ENCODE results near the gene TWSG1.

The TWSG1 gene

GRCh38 chr18:9334329-9334972 lies at the start of gene TWSG1:
Gene TWSG1, plus strand, starts transcription at chr18:9334773. Its CDS starts 2,457 bp downstream, at chr18:9337230.
- in situ Hi-C loops (cut with HindIII; ENCODE audit: low pct_unique_long_range_greater_than_20kb, low sequenced_read_pairs): no loop called here
- peak; percentile 72 to 93 for DNase-seq (ENCODE audit: low read depth in 1 of 2, low spot score in 1 of 2)
- TF ChIP-seq JUND (IDR thresholded peaks at IDR 0.05; ENCODE audit: low read depth): no peak

DNA sequence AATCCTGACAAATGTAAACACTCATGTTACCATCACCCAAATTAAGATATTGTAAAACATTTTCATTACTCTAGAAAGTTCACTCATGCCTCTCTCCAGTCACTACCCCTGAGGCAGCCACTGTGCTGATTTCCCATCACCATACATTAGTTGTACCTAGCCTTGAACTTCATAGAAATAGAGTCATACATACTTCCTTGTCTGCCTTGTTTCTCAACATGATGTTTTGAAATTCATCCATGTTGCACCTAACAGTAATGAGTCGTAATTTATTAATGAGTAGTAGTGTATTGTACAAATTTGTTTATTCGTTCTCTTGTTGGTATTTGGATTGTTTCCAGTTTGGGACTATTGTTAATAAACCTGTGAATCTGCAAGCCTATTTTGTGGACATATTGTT lies 49.0 kb upstream of the TWSG1 start:
- TF ChIP-seq JUND (IDR thresholded peaks at IDR 0.05; ENCODE audit: low read depth): no peak
- in situ Hi-C loops (cut with HindIII; ENCODE audit: low pct_unique_long_range_greater_than_20kb, low sequenced_read_pairs): no loop called here
- no peak for DNase-seq (ENCODE audit: low read depth in 1 of 2, low spot score in 1 of 2)

- in situ Hi-C loops (cut with HindIII; ENCODE audit: low pct_unique_long_range_greater_than_20kb, low sequenced_read_pairs): no loop called here
- DNase-seq (ENCODE audit: low read depth in 1 of 2, low spot score in 1 of 2): no peak
- TF ChIP-seq JUND (IDR thresholded peaks at IDR 0.05; ENCODE audit: low read depth): no peak
These were observed 47.5 kb upstream of the TWSG1 start for GRCh38 chr18:9287036-9287435.

DNA sequence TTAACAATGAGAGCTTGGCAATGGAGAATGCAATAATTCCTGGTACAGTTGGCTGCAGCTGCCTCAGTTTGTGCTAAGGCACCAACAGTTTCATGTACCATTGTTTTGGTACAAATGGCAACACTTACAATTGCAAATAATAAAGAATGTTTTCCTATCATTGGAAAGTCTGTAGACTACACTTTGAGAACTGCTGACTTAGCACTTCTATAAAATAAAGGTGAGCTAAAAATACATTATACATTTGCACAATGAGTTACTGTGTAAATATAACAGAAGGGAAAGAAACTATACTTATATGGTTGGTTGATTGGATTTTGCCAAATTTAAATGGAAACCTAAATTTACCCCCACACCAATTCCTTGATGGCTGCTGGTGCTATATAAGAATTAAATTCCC lies 44.9 kb upstream of the TWSG1 start:
- TF ChIP-seq JUND (IDR thresholded peaks at IDR 0.05; ENCODE audit: low read depth): no peak
- in situ Hi-C loops (cut with HindIII; ENCODE audit: low pct_unique_long_range_greater_than_20kb, low sequenced_read_pairs): no loop called here
- no peak for DNase-seq (ENCODE audit: low read depth in 1 of 2, low spot score in 1 of 2)

DNA sequence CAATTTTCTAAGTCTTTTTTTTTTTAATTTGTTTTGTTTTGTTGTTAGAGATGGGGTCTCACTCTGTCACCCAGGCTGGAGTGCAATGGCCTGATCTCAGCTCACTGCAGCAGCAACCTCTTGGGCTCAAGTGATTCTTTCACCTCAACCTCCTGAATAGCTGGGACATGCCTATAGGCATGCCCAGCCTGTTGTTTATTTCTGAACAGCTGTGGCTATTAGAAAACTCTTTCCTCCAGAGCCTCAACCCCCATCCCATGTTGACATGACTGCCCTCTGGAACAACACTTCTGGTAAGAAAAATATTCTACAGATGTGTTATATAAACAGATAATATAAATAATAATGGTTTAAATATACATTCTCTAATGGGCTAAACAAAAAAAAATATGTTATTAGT lies 44.4 kb upstream of the TWSG1 start:
- in situ Hi-C loops (cut with HindIII; ENCODE audit: low pct_unique_long_range_greater_than_20kb, low sequenced_read_pairs): no loop called here
- DNase-seq (ENCODE audit: low read depth in 1 of 2, low spot score in 1 of 2): no peak
- TF ChIP-seq JUND (IDR thresholded peaks at IDR 0.05; ENCODE audit: low read depth): no peak

- in situ Hi-C loops (cut with HindIII; ENCODE audit: low pct_unique_long_range_greater_than_20kb, low sequenced_read_pairs): no loop called here
- TF ChIP-seq JUND (IDR thresholded peaks at IDR 0.05; ENCODE audit: low read depth): no peak
- DNase-seq (ENCODE audit: low read depth in 1 of 2, low spot score in 1 of 2): no peak
These were observed 42.5 kb upstream of the TWSG1 start for GRCh38 chr18:9292047-9292446.

DNA sequence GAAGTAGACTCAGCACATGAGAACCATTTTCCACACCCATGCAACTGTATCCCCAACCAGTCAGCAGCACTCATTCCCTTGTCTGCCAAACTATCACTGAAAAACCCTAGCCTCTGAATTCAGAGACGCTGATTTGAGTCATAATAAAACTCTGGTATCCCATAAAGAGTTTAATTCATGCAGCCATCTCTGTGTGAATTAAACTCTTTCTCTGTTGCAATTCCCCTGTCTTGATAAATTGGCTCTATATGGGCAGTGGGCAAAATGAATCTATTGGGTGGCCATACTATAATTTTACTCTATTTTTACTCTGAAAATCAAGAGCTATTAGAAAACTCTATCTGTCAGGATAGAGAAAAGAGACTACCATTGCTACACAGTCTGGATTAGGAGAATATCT lies 40.6 kb upstream of the TWSG1 start:
- TF ChIP-seq JUND (IDR thresholded peaks at IDR 0.05; ENCODE audit: low read depth): no peak
- DNase-seq (ENCODE audit: low read depth in 1 of 2, low spot score in 1 of 2): no peak
- in situ Hi-C loops (cut with HindIII; ENCODE audit: low pct_unique_long_range_greater_than_20kb, low sequenced_read_pairs): no loop called here

DNA sequence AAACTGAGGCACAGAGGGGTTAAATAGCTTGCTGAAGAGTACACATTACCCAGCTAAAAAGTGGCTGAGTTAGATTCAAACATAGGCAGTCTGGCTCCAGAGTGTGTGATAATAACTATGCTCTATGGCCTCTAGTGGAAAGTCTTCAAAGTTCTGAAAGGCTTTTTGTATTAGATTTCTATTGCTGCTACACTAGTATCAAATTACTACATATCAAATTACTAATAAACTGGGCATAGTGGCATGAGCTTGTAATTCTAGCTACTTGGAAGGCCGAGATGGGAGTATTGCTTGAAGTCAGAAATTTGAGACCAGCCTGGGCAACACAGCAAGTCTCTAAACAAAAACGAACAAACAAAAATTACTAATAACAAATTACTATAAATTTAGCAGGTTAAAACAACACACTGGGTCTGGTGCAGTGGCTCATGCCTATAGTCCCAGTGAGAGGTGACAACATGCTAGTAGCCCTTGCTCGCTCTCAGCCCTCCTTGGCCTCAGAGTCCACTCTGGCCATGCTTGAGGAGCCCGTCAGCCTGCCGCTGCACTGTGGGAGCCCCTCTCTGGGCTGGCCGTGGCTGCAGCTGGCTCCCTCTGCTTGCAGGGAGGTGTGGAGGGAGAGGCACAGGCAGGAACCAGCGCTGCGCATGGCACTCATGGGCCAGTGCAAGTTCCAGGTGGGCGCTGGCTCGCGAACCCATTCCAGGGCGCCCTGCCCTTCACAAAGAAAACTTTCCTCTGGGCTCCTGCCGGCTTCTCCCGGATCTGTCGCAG lies 38.2 kb upstream of the TWSG1 start:
- DNase-seq (ENCODE audit: low read depth in 1 of 2, low spot score in 1 of 2): no peak
- in situ Hi-C loops (cut with HindIII; ENCODE audit: low pct_unique_long_range_greater_than_20kb, low sequenced_read_pairs): no loop called here
- TF ChIP-seq JUND (IDR thresholded peaks at IDR 0.05; ENCODE audit: low read depth): no peak

DNA sequence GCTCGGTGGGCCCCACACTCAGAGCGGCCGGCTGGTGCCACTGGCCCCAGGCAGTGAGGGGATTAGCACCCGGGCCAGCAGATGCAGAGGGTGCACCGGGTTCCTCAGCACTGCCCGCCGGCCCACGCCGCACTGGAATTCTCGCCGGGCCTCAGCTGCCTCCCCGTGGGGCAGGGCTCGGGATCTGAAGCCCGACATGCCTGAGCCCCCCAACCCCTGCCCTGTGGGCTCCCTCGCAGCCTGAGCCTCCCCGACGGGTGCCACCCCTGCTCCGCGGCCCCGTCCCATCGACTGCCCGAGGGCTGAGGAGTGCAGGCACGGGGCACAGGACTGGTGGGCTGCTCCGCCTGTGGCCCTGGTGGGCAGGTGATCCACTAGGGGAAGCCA lies 37.6 kb upstream of the TWSG1 start:
- in situ Hi-C loops (cut with HindIII; ENCODE audit: low pct_unique_long_range_greater_than_20kb, low sequenced_read_pairs): no loop called here
- no peak for TF ChIP-seq JUND (IDR thresholded peaks at IDR 0.05; ENCODE audit: low read depth)
- DNase-seq (ENCODE audit: low read depth in 1 of 2, low spot score in 1 of 2): no peak

- DNase-seq (ENCODE audit: low read depth in 1 of 2, low spot score in 1 of 2): no peak
- in situ Hi-C loops (cut with HindIII; ENCODE audit: low pct_unique_long_range_greater_than_20kb, low sequenced_read_pairs): no loop called here
- no peak for TF ChIP-seq JUND (IDR thresholded peaks at IDR 0.05; ENCODE audit: low read depth)
These were observed 30.0 kb upstream of the TWSG1 start for GRCh38 chr18:9304388-9305070.

DNA sequence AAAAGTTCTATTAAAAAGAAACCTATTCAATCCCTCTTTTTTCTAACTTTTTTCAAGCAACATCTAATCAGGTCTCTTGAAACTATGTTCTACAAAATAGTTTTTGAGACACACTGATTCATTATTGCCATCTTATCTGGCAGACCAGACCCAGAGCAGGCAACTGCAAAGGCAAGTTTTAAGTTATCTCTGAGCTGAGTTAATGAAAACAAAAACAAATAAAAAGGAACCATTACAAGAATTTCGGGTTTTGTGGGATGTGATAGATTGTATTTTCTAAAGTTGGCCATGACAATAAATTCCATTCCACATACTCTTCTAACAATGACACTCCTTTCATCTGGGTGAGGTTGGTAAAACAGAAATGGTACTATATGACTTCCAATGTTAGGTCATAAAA lies 15.2 kb upstream of the TWSG1 start:
- in situ Hi-C loops (cut with HindIII; ENCODE audit: low pct_unique_long_range_greater_than_20kb, low sequenced_read_pairs): no loop called here
- no peak for TF ChIP-seq JUND (IDR thresholded peaks at IDR 0.05; ENCODE audit: low read depth)

GRCh38 chr18:9321017-9321452 lies 13.5 kb upstream of the TWSG1 start:
- no peak for DNase-seq (ENCODE audit: low read depth in 1 of 2, low spot score in 1 of 2)
- in situ Hi-C loops (cut with HindIII; ENCODE audit: low pct_unique_long_range_greater_than_20kb, low sequenced_read_pairs): no loop called here
- TF ChIP-seq JUND (IDR thresholded peaks at IDR 0.05; ENCODE audit: low read depth): no peak

More for the DNA sequence above, 15.2 kb upstream of the TWSG1 start:
- no peak for DNase-seq (ENCODE audit: low read depth in 1 of 2, low spot score in 1 of 2)

DNA sequence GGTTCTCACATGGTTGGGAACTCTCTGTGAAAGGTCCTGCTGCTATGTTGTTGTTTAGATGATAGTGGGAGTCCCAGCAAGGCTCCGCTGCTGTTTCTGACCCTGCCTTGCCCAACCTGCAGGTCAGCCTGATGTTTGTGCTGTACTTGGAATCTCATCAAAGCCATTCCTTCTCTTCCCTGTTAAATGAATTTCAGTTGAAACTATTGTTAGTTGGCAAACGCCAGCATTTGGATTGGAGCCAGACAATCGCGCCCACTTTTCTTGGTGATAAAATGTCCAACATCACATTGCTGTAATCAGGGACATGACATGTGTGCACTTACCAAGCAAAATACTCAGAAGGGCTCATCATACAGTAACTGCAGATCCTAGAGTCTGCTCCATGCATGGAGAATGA lies 12.8 kb upstream of the TWSG1 start:
- no peak for DNase-seq (ENCODE audit: low read depth in 1 of 2, low spot score in 1 of 2)
- no peak for TF ChIP-seq JUND (IDR thresholded peaks at IDR 0.05; ENCODE audit: low read depth)
- in situ Hi-C loops (cut with HindIII; ENCODE audit: low pct_unique_long_range_greater_than_20kb, low sequenced_read_pairs): no loop called here

Measured in T47D (cell line).